Loucy (cell line): ENCODE data around the gene TMTC4.

Experiments
- H2AFZ ChIP-seq: fragments of 200-600 bp; sonication (generic); 2 replicates; pipeline ENCODE4 v1.6.0; 2016; ENCODE audit warnings: antibody characterized with exemption, mild to moderate bottlenecking, low read length, moderate library complexity
- H3F3A ChIP-seq: fragments of 200-600 bp; 2 replicates; pipeline ENCODE4 v1.6.0; 2016; ENCODE audit warnings: antibody characterized with exemption, low read depth, mild to moderate bottlenecking
- H3K27me3 ChIP-seq: fragments of 200-600 bp; sonication (generic); 2 replicates; pipeline ENCODE4 v1.6.1; 2014; ENCODE audit warnings: low read length, mild to moderate bottlenecking; ENCODE audit not compliant: insufficient read depth, poor library complexity, severe bottlenecking
- H3K36me3 ChIP-seq: fragments of 200-600 bp; sonication (generic); 2 replicates; pipeline ENCODE4 v1.6.1; 2016; ENCODE audit warnings: low read length; ENCODE audit not compliant: insufficient read depth
- H3K4me1 ChIP-seq: fragments of 200-600 bp; sonication (generic); 2 replicates; pipeline ENCODE4 v1.5.1; 2014; ENCODE audit warnings: low read length, mild to moderate bottlenecking; ENCODE audit not compliant: insufficient read depth, poor library complexity, severe bottlenecking
- H3K4me2 ChIP-seq: fragments of 200-600 bp; sonication (generic); 2 replicates; pipeline ENCODE4 v1.6.0; 2014; ENCODE audit warnings: antibody characterized with exemption, low read length, low read depth, mild to moderate bottlenecking; ENCODE audit not compliant: poor library complexity, severe bottlenecking
- H3K4me3 ChIP-seq: fragments of 200-600 bp; sonication (generic); 2 replicates; pipeline ENCODE4 v1.5.1; 2014; ENCODE audit warnings: low read length, mild to moderate bottlenecking, mixed read lengths; ENCODE audit not compliant: poor library complexity, severe bottlenecking
- H3K79me2 ChIP-seq: fragments of 200-600 bp; sonication (generic); 2 replicates; pipeline ENCODE4 v1.6.1; 2014; ENCODE audit warnings: low read length; ENCODE audit not compliant: insufficient read depth
- H3K9ac ChIP-seq: fragments of 200-600 bp; sonication (generic); 2 replicates; pipeline ENCODE4 v1.6.0; 2014; ENCODE audit warnings: mild to moderate bottlenecking, low read depth, low read length, moderate library complexity; ENCODE audit not compliant: poor library complexity, severe bottlenecking
- H3K9me2 ChIP-seq: fragments of 200-600 bp; sonication (generic); replicated peaks from 2 replicates; pipeline ENCODE4 v1.6.1; 2016; ENCODE audit warnings: low read depth, low read length, mixed read lengths
- H3K9me3 ChIP-seq: fragments of 200-600 bp; sonication (generic); 2 replicates; pipeline ENCODE4 v1.6.1; 2014; ENCODE audit warnings: mild to moderate bottlenecking, antibody characterized with exemption, low read length, low read depth; ENCODE audit not compliant: insufficient read depth
- H4K20me1 ChIP-seq: fragments of 200-600 bp; sonication (generic); 2 replicates; pipeline ENCODE4 v1.6.0; 2014; ENCODE audit warnings: antibody characterized with exemption, low read length, mild to moderate bottlenecking; ENCODE audit not compliant: insufficient read depth, poor library complexity, severe bottlenecking
- CTCF ChIP-seq: fragments of 200-600 bp; sonication (generic); conservative IDR thresholded peaks from 2 replicates; pipeline ENCODE4 v1.5.1; 2014; ENCODE audit warnings: mild to moderate bottlenecking, antibody characterized with exemption, low read length
- EZH2phosphoT487 ChIP-seq: fragments of 200-600 bp; IDR thresholded peaks from 2 replicates; pipeline ENCODE4 v1.6.1; 2018; ENCODE audit warnings: antibody characterized with exemption, mild to moderate bottlenecking, moderate library complexity, borderline replicate concordance

TMTC4 gene

DNA sequence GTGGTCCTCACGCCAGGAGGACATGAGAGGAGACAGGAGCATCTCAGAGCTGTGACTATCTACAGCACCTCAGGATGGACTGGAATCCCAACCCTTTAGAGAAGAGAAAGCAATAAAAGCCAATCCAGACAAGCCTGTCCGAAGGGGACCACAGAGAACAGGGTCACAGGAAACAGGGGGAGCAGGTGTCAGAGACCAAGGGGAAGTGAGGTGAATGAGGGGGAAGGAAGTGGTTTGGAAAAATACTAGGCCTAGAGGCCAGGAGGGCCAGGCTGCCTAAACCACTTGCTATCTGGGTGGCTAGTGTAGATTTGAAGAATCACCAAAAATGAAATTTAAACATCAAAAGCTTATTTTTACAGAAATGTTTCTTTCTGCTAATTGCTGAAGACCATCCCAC is 16.2 kb downstream of the TMTC4 start:
- Histone ChIP-seq H2AFZ (no peak overlapping the region), H3F3A (no peaks in the 10 kb centered on the region), H3K4me2 (peak overlapping the region; percentile 62), H3K4me3 (peak overlapping the region; percentile 26), H4K20me1 (no peaks in the 10 kb centered on the region), H3K36me3 (peaks cover 30% of the 10 kb centered on the region; the same call in 1 of the 2 replicates), H3K27me3 (no peaks in the 10 kb centered on the region), H3K9me2 (no peaks in the 10 kb centered on the region), H3K9me3 (no peaks in the 10 kb centered on the region), H3K9ac (peak overlapping the region; percentile 36), H3K79me2 (no peaks in the 10 kb centered on the region), H3K4me1 (peaks cover 27% of the 10 kb centered on the region)
- TF ChIP-seq CTCF (no peak), EZH2phosphoT487 (no peak)

GRCh38 chr13:100657881-100658315 is 16.7 kb downstream of the TMTC4 start:
- Histone ChIP-seq H3K4me2 (peak overlapping the region; percentile 62), H3K4me3 (no peak overlapping the region), H2AFZ (no peak overlapping the region), H3K9me3 (no peaks in the 10 kb centered on the region), H4K20me1 (no peaks in the 10 kb centered on the region), H3F3A (no peaks in the 10 kb centered on the region), H3K9ac (no peak overlapping the region), H3K27me3 (no peaks in the 10 kb centered on the region), H3K4me1 (peaks cover 27% of the 10 kb centered on the region), H3K9me2 (no peaks in the 10 kb centered on the region), H3K79me2 (no peaks in the 10 kb centered on the region), H3K36me3 (peaks cover 26% of the 10 kb centered on the region; the same call in 1 of the 2 replicates)
- no peak for TF ChIP-seq EZH2phosphoT487
- no peak for TF ChIP-seq CTCF

DNA sequence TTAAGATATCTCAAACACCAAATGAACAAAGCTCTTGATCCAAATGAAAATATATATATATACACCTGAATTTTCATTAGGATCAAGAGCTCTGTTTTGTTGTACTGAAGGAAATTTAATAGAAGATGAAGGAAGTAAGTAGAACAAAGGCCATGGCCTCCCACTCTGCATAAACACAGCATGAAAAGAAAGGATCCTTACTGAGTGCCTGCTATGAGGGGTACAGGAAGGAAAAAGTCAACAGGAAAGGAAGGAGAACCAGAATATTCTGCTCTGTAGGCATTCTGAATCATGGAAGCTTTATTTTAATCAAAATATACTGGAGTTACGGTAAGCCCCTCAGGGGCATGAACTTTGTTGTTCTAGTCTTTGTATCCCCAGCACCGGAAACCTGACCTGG is 22.1 kb downstream of the TMTC4 start:
- Histone ChIP-seq H2AFZ (no peak overlapping the region), H3K9me2 (no peaks in the 10 kb centered on the region), H4K20me1 (no peaks in the 10 kb centered on the region), H3K9ac (no peak overlapping the region), H3K9me3 (no peaks in the 10 kb centered on the region), H3K4me1 (peaks cover 7% of the 10 kb centered on the region), H3K4me3 (no peak overlapping the region), H3F3A (no peaks in the 10 kb centered on the region), H3K27me3 (no peaks in the 10 kb centered on the region), H3K79me2 (no peaks in the 10 kb centered on the region), H3K4me2 (no peak overlapping the region), H3K36me3 (peaks cover 19% of the 10 kb centered on the region; the same call in 1 of the 2 replicates)
- TF ChIP-seq CTCF (no peak), EZH2phosphoT487 (no peak)
